GM23338 (cell line): ENCODE results near the gene SLX9. TPM values are rescaled to one million over a fixed set of nuclear protein-coding genes. Genes with fewer than 3 reads are reported as not detected.

Experiments used
- ATAC-seq: fragments of 200-7000 bp; cut with Tn5 transposase; 3 replicates; pipeline ENCODE4 v1.9.1; 2020
- DNase-seq: peaks from one replicate; pipeline ENCODE4 v3.0.0-alpha.2; 2015; ENCODE audit warnings: low spot score
- H2AFZ ChIP-seq: fragments of 200-600 bp; sonication (generic); 2 replicates; pipeline ENCODE4 v1.8.0; 2016; ENCODE audit warnings: antibody characterized with exemption, mild to moderate bottlenecking, moderate library complexity
- H3F3A ChIP-seq: fragments of 200-600 bp; sonication (generic); replicated peaks from 2 replicates; pipeline ENCODE4 v1.8.0; 2017; ENCODE audit warnings: antibody characterized with exemption, mixed run types, low read depth
- H3K27ac ChIP-seq: fragments of 200-600 bp; sonication (generic); 2 replicates; pipeline ENCODE4 v1.6.1; 2016; ENCODE audit warnings: low read depth
- H3K27me3 ChIP-seq: fragments of 200-600 bp; sonication (generic); 2 replicates; pipeline ENCODE4 v1.8.0; 2016; ENCODE audit warnings: mild to moderate bottlenecking, mixed run types, moderate library complexity; ENCODE audit not compliant: insufficient read depth
- H3K36me3 ChIP-seq: fragments of 200-600 bp; sonication (generic); 2 replicates; pipeline ENCODE4 v1.8.0; 2016; ENCODE audit warnings: mild to moderate bottlenecking; ENCODE audit not compliant: insufficient read depth
- H3K4me1 ChIP-seq: fragments of 200-600 bp; sonication (generic); 2 replicates; pipeline ENCODE4 v1.8.0; 2016; ENCODE audit warnings: mild to moderate bottlenecking, moderate library complexity; ENCODE audit not compliant: insufficient read depth
- H3K4me2 ChIP-seq: fragments of 200-600 bp; sonication (generic); 2 replicates; pipeline ENCODE4 v1.7.1; 2017; ENCODE audit warnings: mixed run types
- H3K4me3 ChIP-seq: fragments of 200-600 bp; sonication (generic); 2 replicates; pipeline ENCODE4 v1.6.1; 2016; ENCODE audit warnings: mixed run types
- H3K79me2 ChIP-seq: fragments of 200-600 bp; sonication (generic); replicated peaks from 2 replicates; pipeline ENCODE4 v1.8.0; 2017; ENCODE audit warnings: mild to moderate bottlenecking; ENCODE audit not compliant: insufficient read depth
- H3K9me2 ChIP-seq: fragments of 200-600 bp; sonication (generic); 2 replicates; pipeline ENCODE4 v1.8.0; 2017; ENCODE audit not compliant: insufficient read depth
- H4K20me1 ChIP-seq: fragments of 200-600 bp; sonication (generic); replicated peaks from 2 replicates; pipeline ENCODE4 v1.8.0; 2017; ENCODE audit warnings: mild to moderate bottlenecking; ENCODE audit not compliant: insufficient read depth
- H3K27ac Mint-ChIP-seq: 2 replicates; pipeline ENCODE4 v1.8.0; 2020; ENCODE audit warnings: inconsistent platforms, mild to moderate bottlenecking, moderate library complexity, mixed read lengths
- H3K27me3 Mint-ChIP-seq: 3 replicates; pipeline ENCODE4 v1.8.0; 2022; ENCODE audit warnings: low read depth, mild to moderate bottlenecking, moderate library complexity, mixed read lengths, inconsistent platforms; ENCODE audit not compliant: insufficient read depth, poor library complexity
- H3K36me3 Mint-ChIP-seq: 3 replicates; pipeline ENCODE4 v1.8.0; 2021; ENCODE audit warnings: low read depth, mild to moderate bottlenecking, inconsistent platforms, moderate library complexity, mixed read lengths
- H3K4me1 Mint-ChIP-seq: 3 replicates; pipeline ENCODE4 v1.8.0; 2020; ENCODE audit warnings: mild to moderate bottlenecking, inconsistent platforms, mixed read lengths
- H3K4me3 Mint-ChIP-seq: 3 replicates; pipeline ENCODE4 v1.8.0; 2021; ENCODE audit warnings: moderate library complexity, mild to moderate bottlenecking, inconsistent platforms, mixed read lengths
- H3K9me3 Mint-ChIP-seq: 3 replicates; pipeline ENCODE4 v1.8.0; 2020; ENCODE audit warnings: moderate library complexity, mild to moderate bottlenecking, inconsistent platforms, mixed read lengths
- EZH2phosphoT487 ChIP-seq: fragments of 200-600 bp; sonication (generic); IDR thresholded peaks from one replicate; pipeline ENCODE4 v1.8.1; 2018; ENCODE audit warnings: antibody characterized with exemption; ENCODE audit not compliant: unreplicated experiment
- POLR2AphosphoS5 ChIP-seq: IDR thresholded peaks from 2 replicates; pipeline ENCODE4 v1.6.1; 2016; ENCODE audit warnings: antibody characterized with exemption, low read depth
- ZNF114 ChIP-seq: fragments of 250-450 bp; sonication (Bioruptor Pico); IDR thresholded peaks from 2 replicates; pipeline ENCODE4 v1.5.0; 2020; ENCODE audit warnings: mild to moderate bottlenecking, moderate library complexity
- polyA plus RNA-seq: library from polyadenylated mRNA; unstranded; fragments of >200 nt; fragmentation: Nextera tagmentation; extraction: Ambion mirVana; gene quantifications from 2 replicates; pipeline ENCODE4 v1.2.1, GENCODE V29; 2016
- total RNA-seq: library from RNA; depleted of rRNA; stranded (reverse); fragments of >200 nt; shearing (Covaris generic); gene quantifications from 2 replicates; pipeline ENCODE4 v1.2.3, GENCODE V29; 2014
- TF ChIP-seq, protein P1 (sequence below), 2 experiments: fragments of 200-600 bp in 1 of 2; sonication (generic) in 1 of 2; conservative IDR thresholded peaks; 2 replicates each; pipeline versions ENCODE4 v1.5.1 to v1.6.1; 2016 to 2017; ENCODE audit warnings: antibody characterized with exemption in 2 of 2, low read depth in 2 of 2, mild to moderate bottlenecking in 2 of 2, moderate library complexity in 1 of 2
- TF ChIP-seq, protein P2 (sequence below): fragments of 250-450 bp; sonication (Bioruptor Pico); IDR thresholded peaks from 2 replicates; pipeline ENCODE4 v1.5.0; 2020; ENCODE audit warnings: mild to moderate bottlenecking, moderate library complexity

The SLX9 gene
- total and polyA plus RNA-seq, 2 experiments from 2014 or later = 41.5 to 46.9 TPM

DNA sequence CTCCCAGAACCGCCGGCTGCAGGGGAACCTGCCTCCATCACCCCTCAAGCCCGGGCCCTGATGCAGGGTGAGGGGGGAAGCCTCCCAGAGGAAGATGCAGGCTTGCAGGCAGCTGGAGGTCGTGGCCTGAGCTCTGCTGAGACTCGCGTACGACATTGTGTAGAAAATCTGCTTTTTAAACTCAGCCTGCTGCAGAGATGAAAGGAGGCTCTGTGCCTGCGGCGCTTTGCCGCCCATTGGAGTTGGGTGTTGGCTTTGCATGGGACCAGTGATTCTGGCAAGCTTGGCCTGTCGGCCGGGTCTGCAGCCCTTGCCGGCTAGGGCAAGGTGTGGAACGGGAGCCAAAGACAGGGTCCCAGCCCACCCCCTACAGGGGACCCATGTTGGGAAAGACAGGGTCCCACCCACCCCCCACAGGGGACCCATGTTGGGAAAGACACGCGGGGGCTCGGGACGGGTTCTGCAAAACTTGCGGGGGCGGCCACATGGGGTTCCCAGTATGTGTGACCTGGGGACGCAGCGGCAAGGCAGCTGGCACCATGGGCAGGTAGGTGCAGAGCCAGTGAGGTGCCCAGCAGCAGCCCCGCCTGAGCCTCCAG lies 55.6 kb downstream of the SLX9 start:
- no peaks in the 10 kb centered on the region for H3K79me2 ChIP-seq
- H3F3A ChIP-seq = no peaks in the 10 kb centered on the region
- Mint-ChIP-seq H3K4me3 (no peak overlapping the region), H3K36me3 (no peaks in the 10 kb centered on the region), H3K27me3 (peaks cover 7% of the 10 kb centered on the region), H3K4me1 (no peaks in the 10 kb centered on the region), H3K27ac (no peak overlapping the region), H3K9me3 (no peaks in the 10 kb centered on the region)
- no peaks in the 10 kb centered on the region for H4K20me1 ChIP-seq
- TF ChIP-seq ZNF114 (no peak), EZH2phosphoT487 (no peak), POLR2AphosphoS5 (no peak)
- TF ChIP-seq, protein P1, sequence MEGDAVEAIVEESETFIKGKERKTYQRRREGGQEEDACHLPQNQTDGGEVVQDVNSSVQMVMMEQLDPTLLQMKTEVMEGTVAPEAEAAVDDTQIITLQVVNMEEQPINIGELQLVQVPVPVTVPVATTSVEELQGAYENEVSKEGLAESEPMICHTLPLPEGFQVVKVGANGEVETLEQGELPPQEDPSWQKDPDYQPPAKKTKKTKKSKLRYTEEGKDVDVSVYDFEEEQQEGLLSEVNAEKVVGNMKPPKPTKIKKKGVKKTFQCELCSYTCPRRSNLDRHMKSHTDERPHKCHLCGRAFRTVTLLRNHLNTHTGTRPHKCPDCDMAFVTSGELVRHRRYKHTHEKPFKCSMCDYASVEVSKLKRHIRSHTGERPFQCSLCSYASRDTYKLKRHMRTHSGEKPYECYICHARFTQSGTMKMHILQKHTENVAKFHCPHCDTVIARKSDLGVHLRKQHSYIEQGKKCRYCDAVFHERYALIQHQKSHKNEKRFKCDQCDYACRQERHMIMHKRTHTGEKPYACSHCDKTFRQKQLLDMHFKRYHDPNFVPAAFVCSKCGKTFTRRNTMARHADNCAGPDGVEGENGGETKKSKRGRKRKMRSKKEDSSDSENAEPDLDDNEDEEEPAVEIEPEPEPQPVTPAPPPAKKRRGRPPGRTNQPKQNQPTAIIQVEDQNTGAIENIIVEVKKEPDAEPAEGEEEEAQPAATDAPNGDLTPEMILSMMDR (conservative IDR thresholded peaks at IDR 0.05; ENCODE audit: low read depth in 2 of 2) = no peak
- TF ChIP-seq, protein P2, sequence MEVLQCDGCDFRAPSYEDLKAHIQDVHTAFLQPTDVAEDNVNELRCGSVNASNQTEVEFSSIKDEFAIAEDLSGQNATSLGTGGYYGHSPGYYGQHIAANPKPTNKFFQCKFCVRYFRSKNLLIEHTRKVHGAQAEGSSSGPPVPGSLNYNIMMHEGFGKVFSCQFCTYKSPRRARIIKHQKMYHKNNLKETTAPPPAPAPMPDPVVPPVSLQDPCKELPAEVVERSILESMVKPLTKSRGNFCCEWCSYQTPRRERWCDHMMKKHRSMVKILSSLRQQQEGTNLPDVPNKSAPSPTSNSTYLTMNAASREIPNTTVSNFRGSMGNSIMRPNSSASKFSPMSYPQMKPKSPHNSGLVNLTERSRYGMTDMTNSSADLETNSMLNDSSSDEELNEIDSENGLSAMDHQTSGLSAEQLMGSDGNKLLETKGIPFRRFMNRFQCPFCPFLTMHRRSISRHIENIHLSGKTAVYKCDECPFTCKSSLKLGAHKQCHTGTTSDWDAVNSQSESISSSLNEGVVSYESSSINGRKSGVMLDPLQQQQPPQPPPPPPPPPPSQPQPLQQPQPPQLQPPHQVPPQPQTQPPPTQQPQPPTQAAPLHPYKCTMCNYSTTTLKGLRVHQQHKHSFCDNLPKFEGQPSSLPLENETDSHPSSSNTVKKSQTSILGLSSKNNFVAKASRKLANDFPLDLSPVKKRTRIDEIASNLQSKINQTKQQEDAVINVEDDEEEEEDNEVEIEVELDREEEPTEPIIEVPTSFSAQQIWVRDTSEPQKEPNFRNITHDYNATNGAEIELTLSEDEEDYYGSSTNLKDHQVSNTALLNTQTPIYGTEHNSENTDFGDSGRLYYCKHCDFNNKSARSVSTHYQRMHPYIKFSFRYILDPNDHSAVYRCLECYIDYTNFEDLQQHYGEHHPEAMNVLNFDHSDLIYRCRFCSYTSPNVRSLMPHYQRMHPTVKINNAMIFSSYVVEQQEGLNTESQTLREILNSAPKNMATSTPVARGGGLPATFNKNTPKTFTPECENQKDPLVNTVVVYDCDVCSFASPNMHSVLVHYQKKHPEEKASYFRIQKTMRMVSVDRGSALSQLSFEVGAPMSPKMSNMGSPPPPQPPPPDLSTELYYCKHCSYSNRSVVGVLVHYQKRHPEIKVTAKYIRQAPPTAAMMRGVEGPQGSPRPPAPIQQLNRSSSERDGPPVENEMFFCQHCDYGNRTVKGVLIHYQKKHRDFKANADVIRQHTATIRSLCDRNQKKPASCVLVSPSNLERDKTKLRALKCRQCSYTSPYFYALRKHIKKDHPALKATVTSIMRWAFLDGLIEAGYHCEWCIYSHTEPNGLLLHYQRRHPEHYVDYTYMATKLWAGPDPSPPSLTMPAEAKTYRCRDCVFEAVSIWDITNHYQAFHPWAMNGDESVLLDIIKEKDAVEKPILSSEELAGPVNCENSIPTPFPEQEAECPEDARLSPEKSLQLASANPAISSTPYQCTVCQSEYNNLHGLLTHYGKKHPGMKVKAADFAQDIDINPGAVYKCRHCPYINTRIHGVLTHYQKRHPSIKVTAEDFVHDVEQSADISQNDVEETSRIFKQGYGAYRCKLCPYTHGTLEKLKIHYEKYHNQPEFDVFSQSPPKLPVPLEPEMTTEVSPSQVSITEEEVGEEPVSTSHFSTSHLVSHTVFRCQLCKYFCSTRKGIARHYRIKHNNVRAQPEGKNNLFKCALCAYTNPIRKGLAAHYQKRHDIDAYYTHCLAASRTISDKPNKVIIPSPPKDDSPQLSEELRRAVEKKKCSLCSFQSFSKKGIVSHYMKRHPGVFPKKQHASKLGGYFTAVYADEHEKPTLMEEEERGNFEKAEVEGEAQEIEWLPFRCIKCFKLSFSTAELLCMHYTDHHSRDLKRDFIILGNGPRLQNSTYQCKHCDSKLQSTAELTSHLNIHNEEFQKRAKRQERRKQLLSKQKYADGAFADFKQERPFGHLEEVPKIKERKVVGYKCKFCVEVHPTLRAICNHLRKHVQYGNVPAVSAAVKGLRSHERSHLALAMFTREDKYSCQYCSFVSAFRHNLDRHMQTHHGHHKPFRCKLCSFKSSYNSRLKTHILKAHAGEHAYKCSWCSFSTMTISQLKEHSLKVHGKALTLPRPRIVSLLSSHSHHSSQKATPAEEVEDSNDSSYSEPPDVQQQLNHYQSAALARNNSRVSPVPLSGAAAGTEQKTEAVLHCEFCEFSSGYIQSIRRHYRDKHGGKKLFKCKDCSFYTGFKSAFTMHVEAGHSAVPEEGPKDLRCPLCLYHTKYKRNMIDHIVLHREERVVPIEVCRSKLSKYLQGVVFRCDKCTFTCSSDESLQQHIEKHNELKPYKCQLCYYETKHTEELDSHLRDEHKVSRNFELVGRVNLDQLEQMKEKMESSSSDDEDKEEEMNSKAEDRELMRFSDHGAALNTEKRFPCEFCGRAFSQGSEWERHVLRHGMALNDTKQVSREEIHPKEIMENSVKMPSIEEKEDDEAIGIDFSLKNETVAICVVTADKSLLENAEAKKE (CRISPR knock-in tag) = no peak
- H3K36me3 ChIP-seq = no peaks in the 10 kb centered on the region
- H3K4me1 ChIP-seq = no peaks in the 10 kb centered on the region
- H2AFZ ChIP-seq = no peak overlapping the region
- H3K27me3 ChIP-seq = no peaks in the 10 kb centered on the region
- no peak overlapping the region for H3K27ac ChIP-seq
- ATAC-seq (no peak), DNase-seq (no peak)
- no peak overlapping the region for H3K4me2 ChIP-seq
- H3K9me2 ChIP-seq = no peaks in the 10 kb centered on the region
- H3K4me3 ChIP-seq = no peak overlapping the region
